Epithelial cell of proximal tubule (primary cell): Measurements from ENCODE around the gene SLC6A15. TPM values are rescaled to one million over a fixed set of nuclear protein-coding genes. Genes with fewer than 3 reads are reported as not detected.

Experiments
- DNase-seq: peaks from one replicate; pipeline ENCODE4 v3.0.0-alpha.2; 2011; ENCODE audit warnings: low read depth
- H3K4me3 ChIP-seq: 2 replicates; pipeline ENCODE4 v1.5.1; 2011; ENCODE audit warnings: low read depth, mild to moderate bottlenecking, low read length
- total RNA-seq: library from RNA; depleted of rRNA; stranded (reverse); fragments of >200 nt; gene quantifications from 2 replicates; pipeline ENCODE4 v1.2.3, GENCODE V29; 2015
- TF ChIP-seq, protein P1 (sequence below): conservative IDR thresholded peaks from 2 replicates; pipeline ENCODE4 v1.5.1; 2012; ENCODE audit warnings: low read depth, mild to moderate bottlenecking, low read length

Gene SLC6A15
- total RNA-seq, 1 donor from 2014 or later, result 1.4 TPM

DNA sequence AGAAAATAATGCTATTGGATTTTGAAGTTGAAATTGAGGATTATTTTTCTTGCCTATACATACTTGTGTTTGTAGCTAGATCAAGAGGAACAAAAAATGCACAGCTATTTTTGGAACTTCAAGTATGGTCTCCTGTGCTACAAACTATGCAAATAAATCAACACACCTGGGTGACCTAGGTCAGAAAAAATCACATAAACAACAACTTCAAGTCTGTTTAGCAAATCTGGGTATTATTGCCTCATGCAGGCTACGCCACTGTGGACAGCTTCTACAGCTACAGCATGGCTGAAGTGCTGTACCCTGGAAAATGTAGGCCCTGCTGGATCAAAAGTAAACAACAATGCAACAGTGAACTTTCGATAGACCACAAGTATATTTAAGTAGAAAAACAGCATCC is 87.5 kb downstream of the SLC6A15 start:
- TF ChIP-seq, protein P1, sequence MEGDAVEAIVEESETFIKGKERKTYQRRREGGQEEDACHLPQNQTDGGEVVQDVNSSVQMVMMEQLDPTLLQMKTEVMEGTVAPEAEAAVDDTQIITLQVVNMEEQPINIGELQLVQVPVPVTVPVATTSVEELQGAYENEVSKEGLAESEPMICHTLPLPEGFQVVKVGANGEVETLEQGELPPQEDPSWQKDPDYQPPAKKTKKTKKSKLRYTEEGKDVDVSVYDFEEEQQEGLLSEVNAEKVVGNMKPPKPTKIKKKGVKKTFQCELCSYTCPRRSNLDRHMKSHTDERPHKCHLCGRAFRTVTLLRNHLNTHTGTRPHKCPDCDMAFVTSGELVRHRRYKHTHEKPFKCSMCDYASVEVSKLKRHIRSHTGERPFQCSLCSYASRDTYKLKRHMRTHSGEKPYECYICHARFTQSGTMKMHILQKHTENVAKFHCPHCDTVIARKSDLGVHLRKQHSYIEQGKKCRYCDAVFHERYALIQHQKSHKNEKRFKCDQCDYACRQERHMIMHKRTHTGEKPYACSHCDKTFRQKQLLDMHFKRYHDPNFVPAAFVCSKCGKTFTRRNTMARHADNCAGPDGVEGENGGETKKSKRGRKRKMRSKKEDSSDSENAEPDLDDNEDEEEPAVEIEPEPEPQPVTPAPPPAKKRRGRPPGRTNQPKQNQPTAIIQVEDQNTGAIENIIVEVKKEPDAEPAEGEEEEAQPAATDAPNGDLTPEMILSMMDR, result no peak

DNA sequence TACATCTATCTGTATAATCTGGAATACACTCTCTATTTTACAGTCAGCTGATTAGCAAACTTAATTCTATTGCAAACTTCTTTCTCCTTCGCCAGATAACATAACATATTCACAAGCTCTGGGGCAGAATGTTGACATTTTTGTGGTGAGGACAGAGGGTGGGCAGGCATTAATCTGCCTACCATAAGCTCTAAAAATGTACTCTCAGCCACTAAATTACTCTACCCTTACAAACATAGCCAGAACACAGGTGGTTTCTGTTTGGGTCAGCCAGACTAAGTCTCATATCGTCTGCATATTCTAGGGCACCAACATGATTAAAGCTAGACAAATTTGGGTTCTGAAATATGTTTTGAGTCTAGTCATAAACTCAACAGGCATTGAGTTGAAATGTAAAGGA is 90.1 kb downstream of the SLC6A15 start:
- TF ChIP-seq, protein P1, result no peak
- DNase-seq, result no peak

More for the DNA sequence above, 87.5 kb downstream of the SLC6A15 start:
- no peak overlapping the region for H3K4me3 ChIP-seq
- no peak for DNase-seq

DNA sequence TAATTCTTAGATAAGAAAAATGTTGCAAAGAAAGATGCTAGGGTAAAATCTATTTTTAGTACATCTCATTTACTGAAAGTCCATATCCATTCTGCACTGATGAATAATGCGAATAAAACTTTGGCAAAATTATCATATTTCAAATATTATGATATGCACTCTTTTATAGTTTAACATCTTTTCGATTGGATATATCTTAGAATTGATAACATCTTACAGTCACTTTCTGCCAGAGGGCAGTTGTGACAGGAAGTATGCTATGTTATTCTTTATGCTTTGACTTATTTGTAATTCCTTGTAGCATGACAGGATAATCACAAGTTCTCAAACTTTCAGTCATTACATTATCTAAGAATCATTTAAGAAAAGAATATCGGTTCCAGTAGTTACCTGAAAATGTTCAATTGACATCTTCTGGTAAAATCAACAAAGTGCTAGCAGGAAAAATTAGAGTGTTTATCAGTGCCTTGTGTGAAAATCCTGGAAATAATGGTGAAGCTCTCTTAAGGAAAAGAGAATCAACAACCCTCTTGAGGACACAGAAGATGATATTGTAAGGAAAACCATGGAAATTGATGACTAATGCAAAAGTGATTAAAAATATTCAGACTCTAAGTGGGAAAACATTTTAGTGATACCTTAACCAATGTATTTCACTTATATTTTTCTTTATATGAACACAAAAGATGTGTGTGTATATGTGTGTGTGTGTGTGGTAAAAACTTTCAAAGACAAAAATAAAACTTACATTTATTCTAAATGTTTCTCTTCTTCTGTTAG is 95.5 kb downstream of the SLC6A15 start:
- TF ChIP-seq, protein P1, result no peak
- no peak for DNase-seq
- H3K4me3 ChIP-seq, result no peak overlapping the region

More for the DNA sequence above, 90.1 kb downstream of the SLC6A15 start:
- no peak overlapping the region for H3K4me3 ChIP-seq

DNA sequence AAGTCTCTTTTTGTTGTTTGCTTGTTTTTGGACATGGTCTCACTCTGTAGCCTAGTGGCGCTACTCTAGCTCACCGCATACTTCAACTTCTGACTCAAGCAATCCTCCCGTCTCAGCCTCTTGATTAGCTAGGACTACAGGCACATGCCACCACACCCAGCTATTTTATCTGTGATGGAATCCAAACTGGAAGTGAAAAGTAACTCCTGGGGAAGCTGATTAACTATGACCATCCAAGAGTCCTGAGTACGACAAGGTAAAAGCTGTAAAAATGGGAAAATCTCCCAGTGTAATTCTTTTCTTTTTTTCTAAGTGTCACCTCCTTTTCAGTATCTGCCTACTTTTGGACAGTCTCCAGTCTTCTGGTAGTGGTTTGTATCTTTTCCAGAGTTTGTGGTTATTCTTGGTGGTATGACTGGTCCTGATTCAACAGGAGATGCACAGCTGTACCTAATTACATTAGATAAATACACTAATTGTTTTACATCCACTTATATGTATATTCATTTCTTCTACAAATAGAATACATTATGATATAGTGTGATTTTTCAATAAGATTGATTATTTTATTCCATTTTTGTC is 97.8 kb downstream of the SLC6A15 start:
- no peak for DNase-seq

DNA sequence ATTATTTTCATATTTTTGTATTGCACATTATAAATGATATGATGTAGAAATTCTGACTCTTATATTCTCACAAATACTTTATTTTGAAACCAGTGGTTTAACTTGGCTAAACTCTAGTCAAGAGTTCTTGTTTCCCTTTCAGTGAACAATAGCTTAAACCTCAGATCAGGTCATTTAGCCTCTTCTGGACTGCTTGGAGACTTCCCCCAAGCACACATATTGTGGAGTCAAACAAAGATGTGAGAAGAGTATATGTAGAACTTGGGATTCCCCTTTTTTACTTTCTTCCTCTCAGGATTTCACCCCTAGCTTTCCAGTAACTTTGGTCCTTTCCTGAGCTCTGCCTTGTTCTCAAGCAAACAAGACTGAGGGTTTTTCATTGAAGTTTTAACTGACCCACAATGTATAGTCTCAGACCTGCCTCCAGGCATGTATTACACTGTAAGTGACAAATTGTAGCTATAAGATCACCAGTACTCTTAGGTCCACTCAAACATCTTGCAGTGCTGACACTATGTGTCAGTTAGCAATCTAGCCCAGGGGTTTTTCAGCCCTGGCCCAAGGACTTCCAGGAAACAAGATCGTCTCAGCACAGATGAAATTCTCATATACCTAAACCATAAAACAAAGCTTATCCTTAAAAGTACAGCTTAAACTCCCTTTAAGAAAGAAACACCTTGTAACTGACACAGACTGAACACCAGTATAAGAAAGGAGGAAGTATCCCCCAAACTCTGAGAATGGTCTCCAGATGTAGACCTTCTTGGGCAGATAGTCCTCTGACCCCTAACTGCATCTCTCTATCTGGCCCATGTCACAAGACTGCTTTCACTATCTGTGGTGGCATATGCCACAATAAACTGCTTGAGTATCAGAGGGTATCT is 98.6 kb downstream of the SLC6A15 start:
- DNase-seq, result no peak
- TF ChIP-seq, protein P1, result no peak
- no peak overlapping the region for H3K4me3 ChIP-seq

More for the DNA sequence above, 97.8 kb downstream of the SLC6A15 start:
- TF ChIP-seq, protein P1, result no peak
- H3K4me3 ChIP-seq, result no peak overlapping the region

DNA sequence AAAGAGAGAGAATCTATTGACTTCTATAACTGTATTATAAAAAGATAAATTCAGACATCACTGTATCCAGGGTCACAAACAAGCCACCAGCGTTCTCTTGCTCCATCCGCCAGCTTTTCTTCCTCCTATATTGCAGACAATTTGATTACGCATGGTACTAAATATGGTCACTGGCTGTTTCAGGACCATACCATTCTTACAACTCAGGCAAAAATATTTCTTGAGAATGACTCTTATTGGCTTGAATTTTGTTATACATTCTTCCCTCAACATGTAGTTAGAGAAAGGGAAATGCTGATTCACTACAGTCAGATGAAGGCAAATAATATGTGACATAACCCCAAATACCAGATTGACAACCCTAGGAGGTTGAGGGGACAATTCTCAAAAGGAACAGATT is 101.3 kb downstream of the SLC6A15 start:
- no peak for DNase-seq
- TF ChIP-seq, protein P1, result no peak
- no peak overlapping the region for H3K4me3 ChIP-seq
